HepG2 (cell line): Measurements from ENCODE around the gene DIAPH1. TPM values are rescaled to one million over a fixed set of nuclear protein-coding genes. Genes with fewer than 3 reads are reported as not detected.

Experiments
- ATAC-seq: fragments of 200-7000 bp; cut with Tn5 transposase; 3 replicates; pipeline ENCODE4 v1.9.1; 2020; ENCODE audit warnings: mild to moderate bottlenecking, moderate library complexity
- BruUV-seq: library from RNA; stranded (reverse); fragments of 400-500 nt; replicated peaks from 2 replicates; lab custom pipeline; 2021; lab: Mats Ljungman, UMichigan
- CTCF ChIA-PET: fragments of 300-600 bp; formaldehyde crosslinking; extraction: SDS; loops from one replicate; lab custom pipeline; 2021; ENCODE audit warnings: low total read pairs, inconsistent platforms, low intra/inter-chr PET ratio; lab: Yijun Ruan, JAX
- POLR2A ChIA-PET: fragments of 350-600 bp; sonication (Branson Sonifier 250); formaldehyde crosslinking; loops from one replicate; lab custom pipeline; 2020; ENCODE audit warnings: antibody characterized with exemption, inconsistent platforms; lab: Yijun Ruan, JAX
- DNase-seq: peaks from one replicate; pipeline ENCODE4 v3.0.0-alpha.2; 2015; ENCODE audit warnings: low spot score
- FAIRE-seq: peaks from 3 replicates; lab custom pipeline; 2011; peaks lifted over from hg19 to GRCh38; lab: Jason Lieb, UNC
- H2AFZ ChIP-seq: one replicate; pipeline ENCODE4 v1.6.1; 2011; ENCODE audit warnings: low read length, inconsistent platforms
- H3K27ac ChIP-seq: fragments of 300-600 bp; 3 replicates; pipeline ENCODE4 v1.8.0; 2011; ENCODE audit warnings: mixed run types, mild to moderate bottlenecking, mixed read lengths, low read length, inconsistent platforms; ENCODE audit not compliant: insufficient read depth; ENCODE audit errors: extremely low read length
- H3K27me3 ChIP-seq, 2 experiments: fragments of 200-600 bp in 1 of 2; 2 replicates in 1 of 2; 3 replicates in 1 of 2; pipeline versions ENCODE4 v1.6.0 to v1.8.0; 2011; ENCODE audit warnings: low read length in 2 of 2, mild to moderate bottlenecking in 2 of 2, moderate library complexity in 2 of 2, inconsistent platforms in 1 of 2; ENCODE audit not compliant: insufficient read depth in 2 of 2, control insufficient read depth in 1 of 2
- H3K36me3 ChIP-seq, 2 experiments: fragments of 200-600 bp in 1 of 2; replicated peaks in 1 of 2; 2 replicates in 1 of 2; 3 replicates in 1 of 2; pipeline versions ENCODE4 v1.5.1 to v1.8.0; 2011; ENCODE audit warnings: low read length in 2 of 2, inconsistent platforms in 1 of 2; ENCODE audit not compliant: insufficient read depth in 2 of 2, control insufficient read depth in 1 of 2
- H3K4me1 ChIP-seq: 2 replicates; pipeline ENCODE4 v1.5.1; 2012; ENCODE audit warnings: low read length, inconsistent platforms; ENCODE audit not compliant: insufficient read depth
- H3K4me2 ChIP-seq: 2 replicates; pipeline ENCODE4 v1.6.0; 2011; ENCODE audit warnings: low read depth, low read length, inconsistent platforms
- H3K4me3 ChIP-seq, 3 experiments: fragments of 200-600 bp in 1 of 3; sonication (generic), shearing (Covaris generic) in 1 of 3; replicated peaks in 1 of 3; 2 replicates each; pipeline ENCODE4 v1.5.1; 2011 to 2016; ENCODE audit warnings: low read length in 3 of 3, inconsistent platforms in 2 of 3, low read depth in 2 of 3, mild to moderate bottlenecking in 2 of 3, control low read depth in 1 of 3, mixed read lengths in 1 of 3; ENCODE audit not compliant: insufficient read depth in 1 of 3
- H3K79me2 ChIP-seq: one replicate; pipeline ENCODE4 v1.6.1; 2011; ENCODE audit warnings: low read length, inconsistent platforms; ENCODE audit not compliant: insufficient read depth
- H3K9ac ChIP-seq: 2 replicates; pipeline ENCODE4 v1.6.0; 2011; ENCODE audit warnings: mild to moderate bottlenecking, low read depth, low read length, inconsistent platforms; ENCODE audit not compliant: insufficient read depth
- H3K9me3 ChIP-seq: 2 replicates; pipeline ENCODE4 v1.5.1; 2012; ENCODE audit warnings: mild to moderate bottlenecking, low read length
- H4K20me1 ChIP-seq: 2 replicates; pipeline ENCODE4 v1.6.0; 2011; ENCODE audit warnings: inconsistent platforms, mild to moderate bottlenecking, low read length, moderate library complexity; ENCODE audit not compliant: insufficient read depth
- GLI4 ChIP-seq: sonication (generic); formaldehyde crosslinking; IDR thresholded peaks from 2 replicates; pipeline ENCODE4 v1.5.1; 2020; ENCODE audit warnings: missing genetic modification reagents, mild to moderate bottlenecking, moderate library complexity, borderline replicate concordance
- PBX3 ChIP-seq: sonication (generic); formaldehyde crosslinking; IDR thresholded peaks from 2 replicates; pipeline ENCODE4 v1.8.1; 2023; ENCODE audit warnings: missing genetic modification reagents, inconsistent platforms, borderline replicate concordance
- REPIN1 ChIP-seq: sonication (generic); formaldehyde crosslinking; IDR thresholded peaks from 2 replicates; pipeline ENCODE4 v1.8.0; 2022; ENCODE audit warnings: missing genetic modification reagents, low read depth, mild to moderate bottlenecking, borderline replicate concordance
- ZNF333 ChIP-seq: sonication (generic); formaldehyde crosslinking; IDR thresholded peaks from 2 replicates; pipeline ENCODE4 v1.4.0; 2020; ENCODE audit warnings: mild to moderate bottlenecking, missing genetic modification reagents, borderline replicate concordance
- ZNF629 ChIP-seq: sonication (generic); formaldehyde crosslinking; conservative IDR thresholded peaks from 2 replicates; pipeline ENCODE4 v1.5.0; 2020; ENCODE audit warnings: missing genetic modification reagents
- WGBS: methylation state at CpG from one replicate; pipeline ENCODE4 v1.1.6; 2017; ENCODE audit warnings: low lambda C conversion rate; 5-methylcytosine and 5-hydroxymethylcytosine counted together
- in situ Hi-C: cut with HindIII; loops from 2 replicates; pipeline ENCODE4 v1.10.0; 2017; ENCODE audit warnings: low pct_unique_long_range_greater_than_20kb; ENCODE audit not compliant: extremely low pct_ligation_motif_present
- intact Hi-C: fragments of 100-400 bp; cut with micrococcal nuclease; formaldehyde crosslinking; loops from one replicate; pipeline ENCODE4 v1.10.0; 2022; ENCODE audit not compliant: unreplicated experiment
- polyA plus RNA-seq, 8 experiments: library from polyadenylated mRNA; depleted of rRNA in 3 of 8; stranded (reverse) in 7 of 8; unstranded in 1 of 8; fragments of >200 nt; fragmentation: Illumina TruSeq in 4 of 8; extraction: Trizol in 4 of 8; gene quantifications; 2 replicates each; pipeline versions ENCODE4 v1.2.1 to v1.2.3, GENCODE V29; 2011 to 2016; ENCODE audit warnings: low read depth in 4 of 8, missing spikeins in 1 of 8, mixed read lengths in 1 of 8; ENCODE audit not compliant: insufficient read depth in 1 of 8
- total RNA-seq, 5 experiments: library from RNA; depleted of rRNA; stranded (reverse); fragments of >200 nt; fragmentation: Illumina TruSeq; extraction: Trizol; gene quantifications; 2 replicates each; pipeline ENCODE4 v1.2.3, GENCODE V29; 2016; ENCODE audit warnings: low read depth in 1 of 5
- TF ChIP-seq, protein P1 (sequence below): sonication (generic); formaldehyde crosslinking; IDR thresholded peaks from 2 replicates; pipeline ENCODE4 v1.4.0; 2020; ENCODE audit warnings: mild to moderate bottlenecking, missing genetic modification reagents, borderline replicate concordance
- TF ChIP-seq, protein P2 (sequence below): IDR thresholded peaks from 2 replicates; pipeline ENCODE4 v1.6.1; 2012; ENCODE audit warnings: inconsistent platforms

DIAPH1 gene
- total and polyA plus RNA-seq, 2 of the 13 experiments (the other 11 are each of a cell fraction or from before 2014, with no cell fraction given): 25.1 to 33.9 TPM

DNA sequence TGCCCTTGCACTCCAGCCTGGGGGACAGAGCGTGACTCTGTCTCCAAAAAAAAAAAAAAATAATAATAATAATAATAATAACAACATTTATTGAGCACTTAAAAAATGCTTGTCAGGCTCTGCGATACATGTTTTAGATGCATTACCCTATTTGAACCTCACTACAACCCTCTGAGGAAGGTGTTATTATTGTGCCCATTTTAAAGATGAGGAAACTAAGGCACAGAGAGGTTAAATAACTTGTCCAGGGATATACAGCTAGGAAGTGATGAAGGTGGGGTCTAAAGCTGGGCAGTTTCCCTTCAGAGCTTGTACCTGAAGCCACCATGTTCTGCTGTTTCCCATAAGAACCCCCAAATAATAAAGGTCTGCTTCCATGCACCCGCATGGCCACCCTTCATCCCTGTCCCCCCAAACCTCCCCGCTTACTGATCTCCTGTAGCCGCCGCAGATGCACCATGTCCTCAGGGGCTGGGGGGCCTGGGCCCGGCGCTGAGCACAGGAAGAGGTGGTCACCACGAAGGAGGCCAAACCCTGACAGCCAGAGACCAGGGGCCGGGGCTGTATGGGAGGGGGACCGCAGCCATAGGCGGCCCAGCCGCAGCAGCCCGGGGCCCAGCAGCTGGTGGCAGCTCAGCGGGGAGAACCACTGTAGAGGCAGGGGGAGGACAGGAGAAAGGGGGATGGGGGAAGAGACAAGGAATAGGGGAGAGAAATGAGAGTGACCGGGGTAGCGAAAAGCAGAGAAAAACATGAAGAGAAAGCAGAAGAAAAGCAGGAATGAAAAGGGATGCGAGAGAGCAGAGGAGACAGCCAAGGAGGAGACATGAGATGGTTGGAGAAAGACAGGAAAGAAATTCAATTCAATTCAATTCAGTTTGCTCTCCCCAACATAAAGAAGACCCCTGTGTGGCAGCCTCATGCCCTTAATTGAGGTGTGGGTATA lies 47.5 kb upstream of the DIAPH1 start:
- in situ Hi-C loops (no loop called here), intact Hi-C loops (loop anchor here (1.0 to 10.0 kb wide), 2 partner anchors 26 to 479 kb away; no protein-coding TSS in a partner anchor)
- DNase-seq (no peak), FAIRE-seq (no peak), ATAC-seq (no peak)
- Histone ChIP-seq H3K79me2 (no peaks in the 10 kb centered on the region), H3K9ac (no peak overlapping the region), H3K9me3 (no peaks in the 10 kb centered on the region), H3K4me1 (0 out of 2 replicates have a peak, but pooled peaks cover 4% of the 10 kb centered on the region), H3K4me3 (no peak overlapping the region), H3K4me2 (no peak overlapping the region)
- POLR2A ChIA-PET: no interaction called here
- TF ChIP-seq PBX3 (no peak), ZNF333 (CRISPR knock-in tag) (no peak), REPIN1 (no peak), ZNF629 (CRISPR knock-in tag) (0 out of 2 replicates have a peak, but pooled peaks have one; percentile 38), GLI4 (CRISPR knock-in tag) (no peak)
- TF ChIP-seq, protein P1, sequence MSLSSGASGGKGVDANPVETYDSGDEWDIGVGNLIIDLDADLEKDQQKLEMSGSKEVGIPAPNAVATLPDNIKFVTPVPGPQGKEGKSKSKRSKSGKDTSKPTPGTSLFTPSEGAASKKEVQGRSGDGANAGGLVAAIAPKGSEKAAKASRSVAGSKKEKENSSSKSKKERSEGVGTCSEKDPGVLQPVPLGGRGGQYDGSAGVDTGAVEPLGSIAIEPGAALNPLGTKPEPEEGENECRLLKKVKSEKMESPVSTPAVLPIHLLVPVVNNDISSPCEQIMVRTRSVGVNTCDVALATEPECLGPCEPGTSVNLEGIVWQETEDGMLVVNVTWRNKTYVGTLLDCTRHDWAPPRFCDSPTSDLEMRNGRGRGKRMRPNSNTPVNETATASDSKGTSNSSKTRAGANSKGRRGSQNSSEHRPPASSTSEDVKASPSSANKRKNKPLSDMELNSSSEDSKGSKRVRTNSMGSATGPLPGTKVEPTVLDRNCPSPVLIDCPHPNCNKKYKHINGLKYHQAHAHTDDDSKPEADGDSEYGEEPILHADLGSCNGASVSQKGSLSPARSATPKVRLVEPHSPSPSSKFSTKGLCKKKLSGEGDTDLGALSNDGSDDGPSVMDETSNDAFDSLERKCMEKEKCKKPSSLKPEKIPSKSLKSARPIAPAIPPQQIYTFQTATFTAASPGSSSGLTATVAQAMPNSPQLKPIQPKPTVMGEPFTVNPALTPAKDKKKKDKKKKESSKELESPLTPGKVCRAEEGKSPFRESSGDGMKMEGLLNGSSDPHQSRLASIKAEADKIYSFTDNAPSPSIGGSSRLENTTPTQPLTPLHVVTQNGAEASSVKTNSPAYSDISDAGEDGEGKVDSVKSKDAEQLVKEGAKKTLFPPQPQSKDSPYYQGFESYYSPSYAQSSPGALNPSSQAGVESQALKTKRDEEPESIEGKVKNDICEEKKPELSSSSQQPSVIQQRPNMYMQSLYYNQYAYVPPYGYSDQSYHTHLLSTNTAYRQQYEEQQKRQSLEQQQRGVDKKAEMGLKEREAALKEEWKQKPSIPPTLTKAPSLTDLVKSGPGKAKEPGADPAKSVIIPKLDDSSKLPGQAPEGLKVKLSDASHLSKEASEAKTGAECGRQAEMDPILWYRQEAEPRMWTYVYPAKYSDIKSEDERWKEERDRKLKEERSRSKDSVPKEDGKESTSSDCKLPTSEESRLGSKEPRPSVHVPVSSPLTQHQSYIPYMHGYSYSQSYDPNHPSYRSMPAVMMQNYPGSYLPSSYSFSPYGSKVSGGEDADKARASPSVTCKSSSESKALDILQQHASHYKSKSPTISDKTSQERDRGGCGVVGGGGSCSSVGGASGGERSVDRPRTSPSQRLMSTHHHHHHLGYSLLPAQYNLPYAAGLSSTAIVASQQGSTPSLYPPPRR (CRISPR knock-in tag): no peak
- TF ChIP-seq, protein P2, sequence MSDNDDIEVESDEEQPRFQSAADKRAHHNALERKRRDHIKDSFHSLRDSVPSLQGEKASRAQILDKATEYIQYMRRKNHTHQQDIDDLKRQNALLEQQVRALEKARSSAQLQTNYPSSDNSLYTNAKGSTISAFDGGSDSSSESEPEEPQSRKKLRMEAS: no peak
- TF ChIP-seq, all 625 proteins: peak for 1
- Histone ChIP-seq H4K20me1 (no peaks in the 10 kb centered on the region), H2AFZ (no peak overlapping the region), H3K27ac (no peak overlapping the region), H3K36me3 (no peaks in the 10 kb centered on the region), H3K27me3 (no peaks in the 10 kb centered on the region; a peak in 2 of 5 replicates)
- WGBS: 59% methylated on average over 18 of the region's 18 CpGs
- BruUV-seq: no TSS peak
- CTCF ChIA-PET: interaction anchor here (1.0 kb wide), 1 partner anchor 346 kb away, joined by 3 read pairs; the partner anchor contains the start of gene GNPDA1
